NOMO-1 treated with dmso at 0.1 percent for 144 hours (cell line): ENCODE measurements around the gene GMCL2.

Source experiments
- DNase-seq: peaks from one replicate; lab custom pipeline; 2025; ENCODE audit not compliant: unreplicated experiment; lab: John Stamatoyannopoulos, UW

The GMCL2 gene

GRCh38 chr5:178221853-178222252, 34.7 kb upstream of the GMCL2 start:
- no peak for DNase-seq

- peak; percentile 21 for DNase-seq
Measured at GRCh38 chr5:178221282-178221681, 34.1 kb upstream of the GMCL2 start.

- no peak for DNase-seq
Measured at GRCh38 chr5:178218827-178219226, 31.7 kb upstream of the GMCL2 start.

- no peak for DNase-seq
Measured at GRCh38 chr5:178218237-178218776, 31.1 kb upstream of the GMCL2 start.

GRCh38 chr5:178216779-178217178, 29.6 kb upstream of the GMCL2 start:
- DNase-seq = no peak

GRCh38 chr5:178216088-178216534, 28.9 kb upstream of the GMCL2 start:
- peak; percentile 83 for DNase-seq

- no peak for DNase-seq
Measured at GRCh38 chr5:178215280-178216002, 28.3 kb upstream of the GMCL2 start.

- DNase-seq = no peak
Measured at GRCh38 chr5:178214160-178214803, 27.1 kb upstream of the GMCL2 start.

GRCh38 chr5:178213748-178214151, 26.6 kb upstream of the GMCL2 start:
- no peak for DNase-seq

GRCh38 chr5:178213003-178213461, 25.9 kb upstream of the GMCL2 start:
- DNase-seq = no peak

GRCh38 chr5:178212241-178213002, 25.3 kb upstream of the GMCL2 start:
- DNase-seq = no peak

- DNase-seq = no peak
Measured at GRCh38 chr5:178211095-178212048, 24.2 kb upstream of the GMCL2 start.

GRCh38 chr5:178210686-178211085, 23.5 kb upstream of the GMCL2 start:
- no peak for DNase-seq

GRCh38 chr5:178210073-178210535, 22.9 kb upstream of the GMCL2 start:
- DNase-seq = no peak

GRCh38 chr5:178209334-178210072, 22.3 kb upstream of the GMCL2 start:
- no peak for DNase-seq

GRCh38 chr5:178208540-178209227, 21.5 kb upstream of the GMCL2 start:
- DNase-seq = no peak

GRCh38 chr5:178207917-178208280, 20.7 kb upstream of the GMCL2 start:
- no peak for DNase-seq

GRCh38 chr5:178207183-178207916, 20.2 kb upstream of the GMCL2 start:
- no peak for DNase-seq
